HG03097 (cell line): ENCODE data around the gene FBXW2.
A peak's percentile ranks its signal among the peaks of the same experiment; 100 is the strongest.

ENCODE experiments used
- ATAC-seq: cut with Tn5 transposase; IDR thresholded peaks from one replicate; pipeline ENCODE4 v1.9.1; 2021; ENCODE audit not compliant: unreplicated experiment, low FRiP score

The FBXW2 gene

GRCh38 chr9:120717176-120717575, 76.0 kb downstream of the FBXW2 start:
- no peak for ATAC-seq

GRCh38 chr9:120716483-120716882, 76.7 kb downstream of the FBXW2 start:
- ATAC-seq: no peak

- ATAC-seq: no peak
Measured at GRCh38 chr9:120715389-120715924, 77.8 kb downstream of the FBXW2 start.

DNA sequence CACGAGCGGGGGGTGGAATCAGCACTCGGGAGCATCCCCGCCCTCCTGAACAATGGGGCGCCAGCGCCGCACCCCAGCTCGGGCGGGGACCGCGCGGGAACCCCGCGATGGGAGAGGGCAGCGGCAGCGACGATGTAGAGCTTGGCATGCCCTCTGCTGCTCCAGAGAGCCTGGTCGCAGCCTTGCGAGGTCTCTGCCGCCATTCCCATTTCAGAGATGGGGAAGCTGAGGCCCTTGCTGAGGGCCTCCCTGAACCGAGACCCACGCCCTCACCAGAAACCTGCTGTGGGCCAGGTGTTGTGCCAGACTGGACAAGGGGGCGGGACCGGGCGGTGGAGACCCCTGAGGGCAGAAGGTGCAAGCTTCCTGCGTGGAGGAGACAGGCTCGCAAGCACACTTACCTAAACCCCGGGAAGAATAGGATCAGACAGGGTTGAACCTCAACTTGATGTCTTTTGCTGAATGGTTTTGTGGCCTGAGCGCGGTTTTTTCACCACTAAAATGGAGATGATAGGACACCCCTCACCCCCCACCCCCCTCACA, 78.3 kb downstream of the FBXW2 start:
- ATAC-seq: peak; percentile 6

DNA sequence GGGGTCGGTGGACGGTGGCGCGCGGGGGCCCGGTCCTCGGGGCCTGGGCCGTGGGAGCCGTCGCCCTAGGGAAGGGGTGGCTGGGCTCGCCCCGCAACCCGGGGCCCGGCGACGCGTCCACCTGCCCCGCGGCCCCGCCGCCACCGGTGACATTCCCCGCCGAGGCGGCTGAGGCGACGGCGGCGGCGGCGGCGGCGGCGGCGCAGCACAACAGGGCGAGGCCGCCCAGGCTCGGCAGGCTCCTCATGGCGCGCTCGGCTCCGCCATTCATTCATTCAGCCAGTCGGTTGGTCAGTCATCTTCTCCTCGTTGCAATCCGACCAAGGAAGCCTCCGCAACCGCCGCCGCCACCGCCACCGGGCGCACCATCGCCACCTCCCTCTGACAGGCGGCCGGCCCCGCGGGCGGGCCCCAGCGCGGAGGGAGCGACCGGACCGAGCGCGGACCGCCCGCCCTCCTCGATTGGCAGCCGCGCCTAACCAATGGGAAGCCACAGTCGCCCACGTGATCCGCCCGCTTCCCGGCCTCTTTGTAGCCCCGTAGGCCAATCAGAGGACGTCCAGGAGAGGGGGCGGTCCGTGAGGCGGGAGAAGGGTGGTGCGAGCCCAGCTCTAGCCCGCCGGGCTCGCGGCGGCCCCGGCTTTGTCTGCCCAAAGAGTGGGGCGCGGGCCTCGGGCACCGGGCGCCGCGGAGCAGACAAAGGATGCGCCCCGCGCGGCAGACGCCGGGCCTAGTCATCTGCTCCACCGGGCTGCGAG, 78.9 kb downstream of the FBXW2 start, which contains the start of gene MEGF9:
MEGF9 (minus strand) TSS at position 383 of the 758 bp plus-strand sequence; CDS start at position 271, 112 bp downstream.
- peak; percentile 92 for ATAC-seq

DNA sequence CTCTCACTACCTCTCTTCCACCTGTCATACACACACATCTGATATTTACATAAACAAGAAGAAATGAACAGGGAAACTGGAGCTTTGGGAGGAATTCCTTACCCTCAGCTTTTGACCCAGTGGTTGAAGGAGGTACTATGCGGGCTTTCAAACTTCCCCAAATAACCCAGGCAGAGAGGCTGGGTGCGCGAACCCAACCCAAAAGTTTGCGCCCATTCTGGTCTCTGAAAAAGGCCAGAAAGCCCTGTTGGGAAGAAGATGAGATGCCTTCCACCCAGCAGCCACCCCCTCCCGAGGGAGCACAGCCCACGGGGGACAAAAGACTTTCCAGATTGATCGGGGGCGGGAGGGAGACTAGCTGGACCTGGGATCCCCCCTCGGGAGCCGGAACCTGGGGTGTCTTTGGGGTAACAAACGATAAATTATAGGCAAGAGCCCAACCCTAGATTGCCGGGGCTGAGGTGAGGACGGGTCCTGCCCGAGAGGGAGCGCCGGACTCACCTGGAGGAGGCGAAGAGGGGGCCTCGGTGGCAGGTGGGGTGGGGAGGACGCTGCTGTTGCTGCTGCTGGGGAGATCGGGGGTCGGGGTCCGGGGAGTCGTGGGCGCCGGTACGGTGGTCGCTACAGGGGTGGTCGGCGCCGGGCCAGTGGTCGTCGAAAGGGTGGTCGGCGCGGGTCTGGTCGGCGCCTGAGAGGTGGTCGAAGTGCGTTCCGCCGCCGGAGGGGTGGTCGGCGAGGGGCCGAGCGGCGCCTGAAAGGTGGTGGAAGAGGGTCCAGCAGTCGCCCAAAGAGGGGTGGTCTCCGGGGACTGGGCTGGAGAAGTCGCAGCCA, 79.7 kb downstream of the FBXW2 start:
- peak; percentile 6 for ATAC-seq

DNA sequence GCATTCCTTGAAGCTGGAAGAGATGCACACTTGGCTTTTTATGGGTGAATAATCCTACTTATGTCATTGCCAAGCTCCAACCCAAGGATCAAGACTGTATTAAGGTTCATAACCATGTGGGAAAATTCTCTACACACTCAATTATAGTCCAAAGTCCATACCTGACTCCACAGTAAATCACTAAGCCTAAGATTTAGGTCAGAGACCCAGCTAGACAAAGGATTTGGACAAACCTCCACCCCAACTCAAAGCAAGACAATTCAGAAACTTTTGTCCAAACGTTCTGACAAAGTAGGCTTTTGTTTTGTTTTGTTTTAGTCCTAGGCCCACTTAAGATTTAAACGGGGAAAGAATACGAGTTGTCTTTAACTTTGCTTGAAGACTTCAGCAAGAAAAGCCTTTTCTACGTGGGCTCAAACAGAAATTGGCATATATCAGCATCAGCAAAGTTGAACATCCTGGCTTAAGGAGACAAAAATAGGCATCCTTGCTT, 80.6 kb downstream of the FBXW2 start:
- no peak for ATAC-seq

GRCh38 chr9:120711841-120712538, 81.2 kb downstream of the FBXW2 start:
- no peak for ATAC-seq

GRCh38 chr9:120711354-120711753, 81.9 kb downstream of the FBXW2 start:
- no peak for ATAC-seq

DNA sequence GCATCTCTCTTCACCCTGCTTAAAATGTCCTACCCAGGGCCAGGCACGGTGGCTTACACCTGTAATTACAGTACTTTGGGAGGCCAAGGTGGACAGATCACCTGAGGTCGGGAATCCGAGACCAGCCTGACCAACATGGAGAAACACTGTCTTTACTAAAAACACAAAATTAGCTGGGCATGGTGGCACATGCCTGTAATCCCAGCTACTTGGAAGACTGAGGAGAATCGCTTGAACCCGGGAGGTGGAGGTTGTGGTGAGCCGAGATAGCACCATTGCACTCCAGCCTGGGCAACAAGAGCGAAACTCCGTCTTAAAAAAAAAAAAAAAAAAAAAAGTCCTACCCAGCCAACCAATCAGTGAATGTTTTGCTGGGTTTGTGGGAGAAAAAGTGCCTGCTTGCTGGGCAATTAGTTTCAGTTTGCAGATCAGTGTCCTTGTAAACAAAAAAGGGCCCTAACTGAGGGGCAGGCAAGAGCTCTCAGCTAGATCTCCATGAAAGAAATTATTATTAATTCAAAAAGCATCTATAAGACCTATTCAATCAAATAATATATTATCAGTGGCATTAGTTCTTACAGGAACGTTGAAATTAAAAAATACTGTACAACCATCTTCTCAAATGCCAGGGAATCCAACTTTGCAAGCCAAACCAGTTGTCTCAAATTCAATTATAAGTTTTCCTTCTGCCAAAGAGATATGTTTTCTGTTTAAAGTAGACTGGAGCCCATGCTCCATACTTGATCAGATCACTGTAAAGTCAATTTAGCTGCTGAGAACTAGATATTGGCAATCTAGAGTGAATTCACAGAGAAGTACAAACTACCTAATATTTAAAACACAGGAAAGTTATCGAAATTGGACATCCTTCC, 82.9 kb downstream of the FBXW2 start:
- no peak for ATAC-seq

DNA sequence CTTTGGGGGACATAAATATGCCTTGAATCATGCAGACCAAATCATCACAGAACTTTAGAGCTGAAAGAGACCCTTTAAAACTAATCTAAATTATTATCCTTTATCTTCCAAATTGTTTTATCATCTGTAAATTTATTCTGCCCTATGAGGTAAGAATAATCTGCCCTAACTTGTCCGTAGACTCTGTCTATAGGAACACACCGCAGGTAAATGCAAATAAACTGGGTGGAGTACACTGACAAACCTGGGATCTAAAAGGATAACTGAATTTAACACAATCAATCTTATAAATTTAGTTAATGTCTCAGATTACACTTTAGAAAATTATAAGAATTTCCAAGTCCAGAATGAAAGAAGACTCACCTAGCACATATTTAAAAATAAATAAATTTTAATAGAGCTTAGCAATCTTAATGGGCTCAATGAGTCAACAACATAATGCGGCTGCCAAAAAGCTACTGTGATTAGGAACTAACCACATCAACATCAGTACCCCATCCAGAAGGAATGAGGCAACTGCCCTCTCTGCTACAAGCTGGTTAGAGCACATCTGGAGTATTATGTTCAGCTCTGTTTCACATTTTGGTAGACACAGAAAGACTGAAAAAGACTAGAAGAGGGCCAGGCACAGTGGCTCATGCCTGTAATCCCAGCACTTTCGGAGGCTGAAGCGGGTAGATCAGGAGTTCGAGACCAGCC, 84.5 kb downstream of the FBXW2 start:
- no peak for ATAC-seq

GRCh38 chr9:120707170-120707569, 86.0 kb downstream of the FBXW2 start:
- no peak for ATAC-seq
